Measurements from ENCODE around the gene TP53. TPM values are rescaled to one million over a fixed set of nuclear protein-coding genes. Genes with fewer than 3 reads are reported as not detected.

The TP53 gene
- total RNA-seq, 4 donors from 2014 or later: 5.9 to 58.3 (median 30.7) TPM

GRCh38 chr17:7668482-7668881 is 18.8 kb downstream of the TP53 start:
- TF ChIP-seq CTCF (IDR thresholded peaks at IDR 0.05) (no peak), POLR2A (IDR thresholded peaks at IDR 0.05) (no peak)
- Histone ChIP-seq H3K4me1 (no peaks in the 10 kb centered on the region), H3K4me3 (no peak overlapping the region), H3K27ac (no peak overlapping the region), H3K27me3 (no peaks in the 10 kb centered on the region), H3K36me3 (no peaks in the 10 kb centered on the region), H3K9me3 (peaks cover 0 to 4% of the 10 kb centered on the region in 2 donors)
- DNase-seq: no peak
- intact Hi-C loops (cut with DNase I; ENCODE audit: low total_unique reads): no loop called here

- TF ChIP-seq CTCF (IDR thresholded peaks at IDR 0.05) (no peak), POLR2A (IDR thresholded peaks at IDR 0.05) (no peak)
- H3K4me3 ChIP-seq: no peak overlapping the region
- H3K36me3 ChIP-seq: no peaks in the 10 kb centered on the region
- intact Hi-C loops (cut with DNase I; ENCODE audit: low total_unique reads): no loop called here
- no peak overlapping the region for H3K27ac ChIP-seq
- no peaks in the 10 kb centered on the region for H3K27me3 ChIP-seq
- no peaks in the 10 kb centered on the region for H3K4me1 ChIP-seq
- DNase-seq: no peak
- no peaks in the 10 kb centered on the region for H3K9me3 ChIP-seq
These were observed 19.5 kb downstream of the TP53 start for GRCh38 chr17:7667656-7668406.

GRCh38 chr17:7656958-7657609 is 30.2 kb downstream of the TP53 start:
- peaks cover 0 to 4% of the 10 kb centered on the region in 2 donors for H3K4me1 ChIP-seq
- H3K4me3 ChIP-seq: no peak overlapping the region
- H3K27me3 ChIP-seq: no peaks in the 10 kb centered on the region
- peak; percentile 58 to 63 for DNase-seq
- no peaks in the 10 kb centered on the region for H3K9me3 ChIP-seq
- no peaks in the 10 kb centered on the region for H3K36me3 ChIP-seq
- TF ChIP-seq POLR2A (IDR thresholded peaks at IDR 0.05) (no peak), CTCF (IDR thresholded peaks at IDR 0.05) (no peak)
- intact Hi-C loops (cut with DNase I; ENCODE audit: low total_unique reads): no loop called here
- peak overlapping the region; percentile 2 to 25 for H3K27ac ChIP-seq

- DNase-seq: no peak
- intact Hi-C loops (cut with DNase I; ENCODE audit: low total_unique reads): no loop called here
- no peak overlapping the region for H3K4me3 ChIP-seq
- no peaks in the 10 kb centered on the region for H3K36me3 ChIP-seq
- TF ChIP-seq POLR2A (IDR thresholded peaks at IDR 0.05): no peak
- TF ChIP-seq CTCF (IDR thresholded peaks at IDR 0.05): no peak
- H3K9me3 ChIP-seq: no peaks in the 10 kb centered on the region
- no peaks in the 10 kb centered on the region for H3K27me3 ChIP-seq
- H3K27ac ChIP-seq: no peak overlapping the region
- peaks cover 0 to 4% of the 10 kb centered on the region in 2 donors for H3K4me1 ChIP-seq
These were observed 31.8 kb downstream of the TP53 start for GRCh38 chr17:7655541-7655840.

GRCh38 chr17:7654832-7655540 is 32.3 kb downstream of the TP53 start:
- Histone ChIP-seq H3K27ac (no peak overlapping the region), H3K27me3 (no peaks in the 10 kb centered on the region), H3K4me1 (peaks cover 0 to 4% of the 10 kb centered on the region in 2 donors), H3K4me3 (no peak overlapping the region), H3K9me3 (no peaks in the 10 kb centered on the region), H3K36me3 (no peaks in the 10 kb centered on the region)
- intact Hi-C loops (cut with DNase I; ENCODE audit: low total_unique reads): no loop called here
- TF ChIP-seq POLR2A (IDR thresholded peaks at IDR 0.05) (no peak), CTCF (IDR thresholded peaks at IDR 0.05) (no peak)
- DNase-seq: no peak

Data from uterus (tissue), 4 donors.